GM06990 (cell line): ENCODE results near the gene HPCAL1.
A peak's percentile ranks its signal among the peaks of the same experiment; 100 is the strongest.

Experiments
- DNase-seq: peaks from one replicate; pipeline ENCODE4 v3.0.0-alpha.2; 2011; ENCODE audit not compliant: insufficient read length; ENCODE audit errors: extremely low read depth
- H3K27me3 ChIP-seq: replicated peaks from 2 replicates; pipeline ENCODE4 v1.6.0; 2011; ENCODE audit warnings: low read length; ENCODE audit not compliant: control insufficient read depth, insufficient read depth
- H3K36me3 ChIP-seq: 2 replicates; pipeline ENCODE4 v1.5.1; 2011; ENCODE audit warnings: low read length; ENCODE audit not compliant: control insufficient read depth, insufficient read depth
- H3K4me3 ChIP-seq: replicated peaks from 2 replicates; pipeline ENCODE4 v1.5.1; 2011; ENCODE audit warnings: low read depth, mild to moderate bottlenecking, control low read depth, low read length
- CTCF ChIP-seq: IDR thresholded peaks from 2 replicates; pipeline ENCODE4 v1.5.1; 2011; ENCODE audit warnings: low read length, control low read depth, mild to moderate bottlenecking, inconsistent platforms; ENCODE audit not compliant: insufficient read depth, poor library complexity, severe bottlenecking

The HPCAL1 gene

GRCh38 chr2:10433264-10433946 lies 130.7 kb downstream of the HPCAL1 start:
- no peak for TF ChIP-seq CTCF
- H3K27me3 ChIP-seq, result no peaks in the 10 kb centered on the region
- DNase-seq, result no peak
- H3K36me3 ChIP-seq, result no peaks in the 10 kb centered on the region
- H3K4me3 ChIP-seq, result no peak overlapping the region

GRCh38 chr2:10433947-10434885 lies 131.5 kb downstream of the HPCAL1 start:
- TF ChIP-seq CTCF, result no peak
- no peaks in the 10 kb centered on the region for H3K36me3 ChIP-seq
- no peak overlapping the region for H3K4me3 ChIP-seq
- DNase-seq, result no peak
- no peaks in the 10 kb centered on the region for H3K27me3 ChIP-seq

- Histone ChIP-seq H3K36me3 (peaks cover 8% of the 10 kb centered on the region), H3K27me3 (no peaks in the 10 kb centered on the region), H3K4me3 (no peak overlapping the region)
- DNase-seq, result peak; percentile 82
- TF ChIP-seq CTCF, result peak; percentile 97
These were observed 132.4 kb downstream of the HPCAL1 start for GRCh38 chr2:10434886-10435819.

GRCh38 chr2:10435820-10436204 lies 133.1 kb downstream of the HPCAL1 start:
- no peak for DNase-seq
- Histone ChIP-seq H3K4me3 (no peak overlapping the region), H3K36me3 (peaks cover 15% of the 10 kb centered on the region), H3K27me3 (no peaks in the 10 kb centered on the region)
- no peak for TF ChIP-seq CTCF

GRCh38 chr2:10436583-10437110 lies 133.9 kb downstream of the HPCAL1 start:
- Histone ChIP-seq H3K36me3 (peaks cover 21% of the 10 kb centered on the region), H3K27me3 (no peaks in the 10 kb centered on the region), H3K4me3 (no peak overlapping the region)
- DNase-seq, result no peak
- TF ChIP-seq CTCF, result no peak
